ENCODE results near the gene ATP9B.

Gene ATP9B

DNA sequence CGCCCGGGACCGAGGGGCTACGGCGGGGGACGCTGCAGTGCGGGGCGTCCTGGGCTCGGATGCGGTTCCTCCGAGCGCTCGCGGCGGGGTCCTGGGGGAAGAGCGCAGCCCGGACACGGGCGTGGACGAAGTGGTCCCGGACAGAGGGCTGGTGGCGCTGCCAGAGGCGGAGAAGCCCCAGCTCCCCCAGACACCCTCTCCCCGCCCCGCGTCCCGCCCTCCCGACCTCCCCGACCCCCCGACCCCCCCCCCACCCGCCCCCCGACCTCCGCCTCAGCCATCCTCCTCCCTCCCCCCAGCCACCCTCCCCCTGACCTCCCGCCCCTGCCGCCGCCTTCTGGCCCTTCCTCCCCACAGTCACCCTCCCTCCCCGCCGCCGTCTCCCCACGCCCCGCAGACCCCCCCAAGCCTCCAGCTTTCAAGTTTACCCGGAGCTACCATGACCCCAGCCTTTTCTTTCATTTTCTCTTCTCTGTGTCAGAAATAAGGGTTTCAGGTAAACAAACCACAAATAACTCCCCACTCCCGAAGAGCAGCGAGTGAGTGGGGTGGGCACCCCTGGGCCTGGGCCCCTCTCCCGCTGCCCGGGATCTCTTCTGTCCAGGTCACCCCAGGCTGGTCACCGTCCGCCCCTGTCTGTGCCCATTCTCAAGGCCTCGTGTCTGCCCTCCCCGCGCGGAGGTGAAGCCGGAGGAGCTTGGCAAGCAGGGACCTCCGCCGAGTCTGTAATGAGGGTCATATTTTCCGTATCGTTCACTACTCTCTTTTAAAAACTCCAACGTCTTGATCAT lies 331.6 kb downstream of the ATP9B start:
- DNase-seq = no peak

DNA sequence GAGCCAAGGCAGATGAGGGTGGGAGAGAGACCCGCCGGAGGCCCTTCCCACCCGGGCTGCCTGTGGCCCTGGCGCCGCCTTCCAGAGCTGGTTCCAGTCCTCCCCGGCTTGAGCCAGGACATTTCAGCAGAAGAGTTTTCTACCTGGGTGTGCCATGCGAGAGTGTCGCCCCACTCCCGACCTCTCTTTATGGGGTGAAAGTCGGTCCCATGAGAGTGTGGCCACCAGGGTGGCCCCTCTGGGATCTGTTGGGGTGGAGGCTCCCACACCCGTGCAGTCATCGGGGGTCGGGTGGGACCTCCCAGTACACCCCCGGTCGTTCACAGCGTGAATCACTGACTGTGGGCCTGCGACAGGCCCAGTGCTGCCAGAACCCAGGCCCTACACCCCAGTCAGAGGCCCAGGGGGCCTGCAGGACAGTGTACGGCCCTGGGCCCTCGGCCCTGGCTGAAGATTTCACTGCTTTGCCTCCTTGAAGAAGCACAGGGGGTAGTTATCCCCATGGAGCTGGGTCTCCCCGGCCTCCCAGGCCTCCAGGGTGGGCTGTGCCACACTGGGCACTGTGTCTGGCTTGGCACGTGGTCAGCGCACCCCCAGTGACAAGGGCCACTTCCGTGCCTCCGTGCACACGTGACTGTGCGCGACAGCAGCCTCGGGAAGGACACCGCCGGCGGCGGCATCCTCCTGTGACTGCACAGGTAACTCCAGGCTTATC lies 332.5 kb downstream of the ATP9B start:
- DNase-seq = no peak

DNA sequence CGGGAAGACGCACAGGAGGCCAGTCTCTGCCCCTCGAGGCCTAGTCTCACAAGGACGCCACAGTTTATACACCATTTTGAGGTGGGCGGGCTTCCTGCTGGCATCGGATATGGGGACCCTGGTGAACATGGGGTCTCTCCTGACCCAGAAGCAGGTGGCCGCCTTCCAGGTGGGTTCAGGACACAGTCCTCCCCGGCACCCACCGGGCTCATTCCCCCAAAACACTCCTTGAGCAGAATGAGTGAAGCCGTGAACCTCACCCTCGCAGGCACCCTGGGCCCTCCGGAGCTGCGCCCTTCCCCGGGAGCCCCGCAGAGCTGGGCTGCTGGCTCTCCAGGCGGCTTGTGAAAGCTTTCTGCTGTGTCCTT lies 333.0 kb downstream of the ATP9B start:
- no peak for DNase-seq

DNA sequence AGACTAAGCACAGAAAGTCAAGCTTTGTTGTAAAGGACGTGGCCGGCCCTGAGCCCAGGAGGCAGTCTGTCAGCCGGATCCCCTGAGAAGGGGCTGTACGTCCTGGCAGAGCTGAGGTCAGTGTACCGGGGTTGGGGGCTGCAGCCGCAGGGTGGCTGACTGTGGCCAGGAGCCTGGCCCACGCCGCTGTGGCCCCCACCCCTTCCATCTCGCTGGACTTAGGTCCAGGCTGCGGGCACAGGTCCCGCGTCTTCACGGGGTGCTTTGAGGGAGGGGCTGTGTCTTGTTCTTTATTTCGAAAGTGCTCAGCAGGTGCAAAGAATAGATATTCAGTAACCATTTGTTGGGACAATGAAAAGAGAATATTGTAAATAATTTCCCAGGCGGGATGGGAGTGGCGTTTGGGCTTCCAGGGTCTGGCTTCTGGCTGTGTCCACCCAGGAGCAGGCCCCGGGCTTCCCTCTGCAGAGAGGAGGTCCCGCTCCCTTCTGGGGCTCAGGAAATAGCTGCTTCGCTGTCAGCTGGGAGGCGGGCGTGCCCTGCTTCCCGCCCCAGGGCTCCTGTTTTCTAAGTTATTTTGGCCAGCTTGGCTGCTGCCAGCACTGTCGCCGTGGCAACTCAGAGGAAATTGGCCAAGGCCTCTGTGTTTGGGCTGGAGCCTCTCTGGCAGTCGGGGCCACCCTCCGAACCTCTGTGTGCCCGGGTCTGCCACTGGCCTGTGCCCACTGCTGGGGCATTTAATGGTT lies 334.0 kb downstream of the ATP9B start:
- DNase-seq = no peak

DNA sequence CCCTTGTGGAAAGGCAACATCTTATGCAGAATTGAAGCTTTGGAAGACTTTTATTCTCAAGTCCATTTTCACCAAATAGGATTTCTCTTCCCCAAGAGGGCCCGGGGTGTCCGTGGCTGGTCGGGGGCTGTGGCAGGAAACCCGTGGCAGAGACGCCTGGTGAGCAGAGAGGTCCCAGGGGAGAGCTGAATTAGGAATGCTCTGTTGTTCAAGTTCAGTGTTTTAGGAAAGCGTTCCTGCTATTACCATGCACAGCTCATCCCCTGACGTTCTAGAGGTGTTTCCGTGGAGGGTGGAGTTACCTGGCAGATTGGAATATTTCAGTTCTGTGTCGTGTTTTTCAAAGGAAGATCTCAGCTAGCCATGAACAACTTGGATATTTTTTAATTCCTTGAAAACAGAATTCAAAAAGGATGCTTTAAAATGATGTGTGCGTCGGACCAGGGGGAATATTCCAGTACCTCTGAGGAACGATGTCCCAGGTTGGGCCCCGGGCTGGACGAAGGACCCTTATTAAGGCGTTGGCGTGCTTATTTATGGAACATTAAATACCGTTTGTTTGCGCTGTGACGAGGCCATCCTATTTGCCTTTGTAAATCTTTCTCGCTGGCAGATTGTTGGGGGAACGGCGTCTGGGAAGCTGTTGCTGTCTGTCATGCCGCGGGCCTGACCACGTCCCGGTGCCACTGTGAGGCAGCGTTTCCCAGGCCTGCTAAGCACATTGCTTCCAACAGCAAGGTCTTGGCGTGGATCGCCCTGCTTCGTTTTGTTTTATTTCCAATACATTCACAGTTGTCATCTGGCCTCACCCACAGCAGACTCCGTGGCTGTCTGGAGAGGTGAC lies 334.8 kb downstream of the ATP9B start:
- DNase-seq = no peak

DNA sequence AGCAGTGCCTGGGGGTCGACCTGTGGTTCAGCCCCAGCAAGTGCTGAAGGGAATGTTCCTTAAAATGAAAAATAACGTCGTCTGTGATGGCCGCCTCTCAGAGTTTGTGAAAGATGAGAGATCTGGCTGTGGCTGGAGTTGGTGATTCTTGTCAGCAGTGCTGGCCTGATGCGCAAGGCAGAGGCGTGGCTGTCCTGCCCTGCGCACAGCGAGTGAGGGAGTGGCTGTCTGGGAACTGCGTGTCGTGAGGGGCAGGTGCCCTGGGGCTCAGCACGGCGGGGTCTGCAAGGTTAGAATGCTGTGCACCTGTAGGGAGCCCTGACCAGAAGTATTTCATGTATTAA lies 335.3 kb downstream of the ATP9B start:
- no peak for DNase-seq

DNA sequence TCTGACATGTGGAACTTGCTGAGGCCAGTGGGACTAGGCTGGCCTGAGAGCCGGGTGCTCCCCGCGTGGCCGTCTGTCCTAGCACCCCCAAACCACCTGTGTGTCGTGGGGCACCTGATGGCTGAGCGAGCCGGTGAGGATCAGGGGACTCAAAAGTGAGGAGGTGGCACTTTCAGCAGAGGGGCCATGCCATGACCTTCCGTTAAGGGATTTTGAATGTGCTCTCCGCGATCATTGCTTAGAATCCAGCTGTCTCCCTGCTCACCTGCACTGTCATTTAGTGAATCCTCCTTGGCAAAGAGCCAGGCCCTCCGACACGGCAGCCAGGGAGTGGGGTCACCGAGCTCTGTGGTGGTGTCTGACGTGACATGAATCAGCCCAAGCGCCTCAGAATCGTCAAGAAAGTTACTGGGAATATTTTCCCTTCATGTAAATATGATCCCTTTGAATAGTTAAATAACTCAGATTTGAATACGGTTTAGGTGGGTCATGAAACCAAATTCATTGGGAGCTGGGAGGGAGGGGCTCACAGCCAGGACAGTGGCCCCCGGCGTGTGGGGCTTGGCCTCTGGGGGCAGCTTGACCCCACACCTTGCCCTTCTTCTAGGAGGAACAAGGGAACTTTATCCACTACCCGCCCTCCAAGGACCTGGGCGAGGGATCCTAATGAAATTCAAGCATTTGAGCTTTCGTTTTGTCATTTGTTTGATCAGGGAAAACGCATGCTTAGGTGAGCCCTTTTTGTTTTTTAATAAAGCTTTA lies 336.0 kb downstream of the ATP9B start:
- no peak for DNase-seq

DNA sequence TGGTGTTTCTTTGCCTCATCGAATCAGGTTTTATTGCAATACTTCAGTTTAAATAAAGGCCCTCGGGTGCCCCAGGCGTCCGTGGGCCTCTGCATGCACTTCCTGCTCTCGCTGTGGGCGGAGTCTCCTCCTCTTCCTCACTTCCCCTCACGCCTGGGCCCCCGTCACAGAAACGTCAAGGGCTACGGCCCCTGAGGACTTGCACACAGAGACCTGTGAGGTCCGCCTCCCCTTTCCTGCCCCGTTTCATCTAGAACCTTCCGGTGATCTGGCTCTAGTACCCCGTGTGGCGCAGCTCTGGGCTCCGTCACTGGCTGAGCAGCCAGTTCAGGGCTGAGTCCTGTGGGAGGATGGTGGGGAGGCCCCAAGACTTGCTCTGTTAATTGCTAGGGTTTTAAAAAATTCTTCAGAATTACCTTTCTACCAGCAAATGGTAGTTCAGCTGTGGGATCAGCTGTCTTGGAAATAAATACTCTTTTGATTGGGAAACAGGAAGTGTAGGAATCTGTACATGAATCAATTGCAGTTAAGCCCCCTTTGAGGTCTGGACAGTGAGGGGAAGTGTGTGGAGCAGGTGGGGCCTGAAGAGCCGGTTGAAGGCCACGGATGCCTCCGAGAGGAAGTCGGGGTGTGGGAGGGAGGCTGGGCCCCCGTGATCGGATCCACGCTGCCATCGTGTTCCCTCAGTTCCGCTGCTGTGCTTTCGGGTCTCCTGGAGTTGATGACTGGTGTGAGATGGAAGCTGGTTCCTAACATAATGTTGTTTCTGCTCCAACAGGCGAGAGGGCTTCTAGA lies 336.8 kb downstream of the ATP9B start:
- DNase-seq = no peak

DNA sequence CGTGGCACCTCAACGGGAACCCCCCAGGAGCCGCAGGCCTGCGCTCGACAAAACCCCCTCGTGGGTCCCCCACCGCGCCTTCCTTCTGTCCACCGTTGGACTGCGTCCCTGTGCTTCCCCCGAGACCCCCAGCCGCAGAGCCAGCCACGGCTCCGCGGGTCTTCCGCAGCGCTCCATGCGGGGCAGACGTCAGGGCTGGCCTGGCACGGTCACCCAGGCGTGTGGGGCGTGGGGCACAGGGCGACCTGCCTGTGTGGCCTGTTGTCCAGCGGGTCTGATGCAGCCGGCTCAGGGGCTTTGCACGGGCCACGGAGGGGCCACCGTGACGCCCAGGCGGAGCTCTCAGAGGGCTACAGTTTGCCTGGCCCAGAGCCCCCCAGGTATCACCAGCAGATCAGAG lies 337.5 kb downstream of the ATP9B start:
- DNase-seq = no peak

DNA sequence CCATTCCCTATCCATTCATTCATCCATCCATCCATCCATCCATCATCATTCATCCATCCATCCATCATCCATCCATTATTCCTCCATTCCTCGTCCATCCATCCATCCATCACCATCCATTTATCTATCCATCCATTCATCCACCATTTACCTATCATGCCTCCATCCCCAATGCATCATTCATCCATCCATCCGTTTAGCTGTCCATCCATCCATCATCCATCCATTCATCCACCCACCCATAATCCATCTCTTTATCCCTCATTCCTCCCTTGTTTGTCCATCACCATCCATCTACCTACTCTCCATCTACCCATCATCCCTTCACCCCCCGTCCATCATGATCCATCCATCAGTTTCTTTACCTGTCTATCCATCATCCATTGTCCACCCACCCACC lies 340.1 kb downstream of the ATP9B start:
- no peak for DNase-seq

DNA sequence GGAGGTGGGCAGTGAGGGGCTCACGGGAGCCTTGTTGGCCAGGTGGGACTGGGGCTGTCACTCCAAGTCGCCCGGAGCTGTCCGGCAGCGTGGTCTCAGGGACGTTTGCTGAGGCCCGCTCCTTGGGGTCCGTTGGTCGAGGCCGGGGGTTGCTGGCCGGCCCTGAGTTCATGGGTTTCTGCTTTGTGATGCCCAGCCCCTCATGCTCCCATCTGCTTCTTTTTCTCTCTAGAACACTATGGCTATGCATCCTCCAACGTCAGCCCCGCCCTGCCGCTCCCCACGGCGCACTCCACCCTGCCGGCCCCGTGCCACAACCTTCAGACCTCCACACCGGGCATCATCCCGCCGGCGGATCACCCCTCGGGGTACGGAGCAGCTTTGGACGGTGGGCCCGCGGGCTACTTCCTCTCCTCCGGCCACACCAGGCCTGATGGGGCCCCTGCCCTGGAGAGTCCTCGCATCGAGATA lies 341.0 kb downstream of the ATP9B start:
- no peak for DNase-seq

DNA sequence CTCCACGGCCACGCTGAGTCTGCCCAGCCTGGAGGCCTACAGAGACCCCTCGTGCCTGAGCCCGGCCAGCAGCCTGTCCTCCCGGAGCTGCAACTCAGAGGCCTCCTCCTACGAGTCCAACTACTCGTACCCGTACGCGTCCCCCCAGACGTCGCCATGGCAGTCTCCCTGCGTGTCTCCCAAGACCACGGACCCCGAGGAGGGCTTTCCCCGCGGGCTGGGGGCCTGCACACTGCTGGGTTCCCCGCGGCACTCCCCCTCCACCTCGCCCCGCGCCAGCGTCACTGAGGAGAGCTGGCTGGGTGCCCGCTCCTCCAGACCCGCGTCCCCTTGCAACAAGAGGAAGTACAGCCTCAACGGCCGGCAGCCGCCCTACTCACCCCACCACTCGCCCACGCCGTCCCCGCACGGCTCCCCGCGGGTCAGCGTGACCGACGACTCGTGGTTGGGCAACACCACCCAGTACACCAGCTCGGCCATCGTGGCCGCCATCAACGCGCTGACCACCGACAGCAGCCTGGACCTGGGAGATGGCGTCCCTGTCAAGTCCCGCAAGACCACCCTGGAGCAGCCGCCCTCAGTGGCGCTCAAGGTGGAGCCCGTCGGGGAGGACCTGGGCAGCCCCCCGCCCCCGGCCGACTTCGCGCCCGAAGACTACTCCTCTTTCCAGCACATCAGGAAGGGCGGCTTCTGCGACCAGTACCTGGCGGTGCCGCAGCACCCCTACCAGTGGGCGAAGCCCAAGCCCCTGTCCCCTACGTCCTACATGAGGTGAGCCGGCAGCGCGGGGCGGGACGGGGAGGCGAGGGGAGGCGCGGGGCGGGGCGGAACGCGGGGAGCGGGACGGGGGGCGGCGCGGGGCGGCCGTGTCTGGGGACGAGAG lies 341.8 kb downstream of the ATP9B start:
- no peak for DNase-seq

DNA sequence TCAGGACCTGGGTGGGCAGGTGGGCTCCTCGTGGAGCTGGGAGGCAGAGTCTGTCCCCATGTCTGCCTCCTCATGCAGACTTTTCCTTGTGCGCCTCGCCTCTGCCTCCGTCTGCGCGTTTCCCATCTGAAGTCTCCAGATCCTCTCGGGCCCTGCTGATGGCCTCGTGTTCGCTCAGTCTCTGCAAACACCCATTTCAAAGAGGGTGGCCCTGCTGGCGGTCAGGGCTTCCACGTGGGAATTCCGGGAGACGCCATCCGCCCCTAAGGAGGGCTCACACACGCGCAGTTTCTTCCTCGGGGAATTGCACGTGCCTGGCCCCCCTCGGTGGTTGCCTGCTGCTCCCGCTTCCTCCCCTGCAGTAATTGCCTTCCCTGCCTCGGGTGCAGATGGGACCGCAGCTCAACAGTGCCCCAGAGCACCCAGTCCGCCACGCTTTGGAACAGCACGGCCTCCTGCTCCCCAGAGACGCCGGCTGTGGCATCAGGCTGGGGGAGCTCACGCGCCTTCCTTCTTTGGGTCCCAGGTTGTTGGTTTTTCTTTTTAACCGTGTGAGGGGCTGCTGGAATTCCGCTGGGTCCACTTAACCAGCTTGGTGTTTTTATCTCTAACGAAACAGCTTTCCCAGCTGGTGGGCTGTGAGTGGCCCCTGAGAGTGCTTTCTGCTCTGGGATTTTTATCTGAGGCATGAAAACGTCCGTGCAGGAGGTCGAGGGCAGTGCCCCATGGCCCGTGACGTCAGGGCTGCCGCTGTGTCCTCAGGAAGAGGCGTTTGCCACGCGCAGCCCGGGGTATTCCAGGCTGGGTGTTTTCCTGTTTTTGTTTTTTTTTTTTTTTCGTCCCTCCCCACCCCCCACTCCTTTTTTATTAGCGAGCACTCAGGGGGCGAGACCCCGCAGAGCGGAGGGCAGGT lies 342.7 kb downstream of the ATP9B start:
- DNase-seq = no peak

DNA sequence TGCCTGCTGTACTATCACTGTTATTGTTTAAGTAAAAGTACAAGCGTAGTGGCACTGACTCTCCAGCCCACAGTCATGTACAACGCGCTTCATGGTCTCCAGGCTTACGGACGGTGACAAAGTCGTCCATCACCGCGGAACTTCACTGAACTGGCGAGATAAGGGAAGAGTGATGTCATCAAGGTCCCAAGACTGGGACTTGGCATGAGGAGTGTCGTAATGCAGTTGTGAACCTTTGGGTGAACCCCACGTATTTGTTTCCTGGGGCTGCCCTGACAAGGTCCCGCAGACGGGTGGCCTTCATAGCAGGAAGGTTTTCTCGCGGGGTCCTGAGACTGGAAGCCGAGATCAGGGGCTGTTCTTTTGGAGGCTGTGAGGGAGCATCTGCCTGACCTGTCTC lies 343.8 kb downstream of the ATP9B start:
- DNase-seq = no peak

DNA sequence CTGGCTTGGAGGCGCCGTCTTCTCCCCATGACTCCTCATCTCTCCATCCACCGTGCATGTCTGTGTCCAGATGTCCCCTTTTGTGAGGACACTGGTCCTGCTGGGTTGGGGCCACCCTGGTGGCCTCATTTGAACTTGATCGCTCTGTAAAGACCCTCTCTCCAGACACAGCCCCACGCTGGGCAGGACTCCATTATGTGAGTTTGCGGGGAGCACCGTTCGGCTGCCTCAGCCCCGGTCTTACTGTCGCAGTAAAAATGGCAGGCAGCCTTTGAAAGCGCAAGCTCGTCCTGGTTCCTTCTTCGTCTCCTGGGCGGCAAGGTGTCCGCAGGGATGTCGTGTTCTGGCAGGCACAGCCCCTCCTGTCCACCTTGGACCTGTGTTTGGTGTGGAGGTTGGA lies 344.2 kb downstream of the ATP9B start:
- no peak for DNase-seq

DNA sequence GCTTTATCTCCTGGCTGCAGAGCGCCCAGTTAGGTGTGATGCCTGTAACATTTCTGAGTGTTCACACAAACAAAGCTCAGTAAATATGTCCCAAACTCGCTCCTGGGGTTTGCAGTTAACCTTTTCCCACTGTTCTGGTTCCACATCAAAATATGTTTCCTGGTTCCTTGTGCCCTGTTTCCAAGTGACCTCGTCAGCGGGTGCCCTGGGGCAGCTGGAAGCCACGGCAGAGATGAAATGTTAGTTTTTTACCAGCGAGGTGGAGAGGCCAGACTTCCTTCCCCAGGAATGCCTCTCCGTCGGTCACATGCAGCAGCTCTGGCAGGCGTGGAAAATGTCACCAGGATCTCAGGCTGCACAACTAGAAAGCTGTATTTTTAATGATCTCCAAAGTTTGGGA lies 344.7 kb downstream of the ATP9B start:
- DNase-seq = no peak

DNA sequence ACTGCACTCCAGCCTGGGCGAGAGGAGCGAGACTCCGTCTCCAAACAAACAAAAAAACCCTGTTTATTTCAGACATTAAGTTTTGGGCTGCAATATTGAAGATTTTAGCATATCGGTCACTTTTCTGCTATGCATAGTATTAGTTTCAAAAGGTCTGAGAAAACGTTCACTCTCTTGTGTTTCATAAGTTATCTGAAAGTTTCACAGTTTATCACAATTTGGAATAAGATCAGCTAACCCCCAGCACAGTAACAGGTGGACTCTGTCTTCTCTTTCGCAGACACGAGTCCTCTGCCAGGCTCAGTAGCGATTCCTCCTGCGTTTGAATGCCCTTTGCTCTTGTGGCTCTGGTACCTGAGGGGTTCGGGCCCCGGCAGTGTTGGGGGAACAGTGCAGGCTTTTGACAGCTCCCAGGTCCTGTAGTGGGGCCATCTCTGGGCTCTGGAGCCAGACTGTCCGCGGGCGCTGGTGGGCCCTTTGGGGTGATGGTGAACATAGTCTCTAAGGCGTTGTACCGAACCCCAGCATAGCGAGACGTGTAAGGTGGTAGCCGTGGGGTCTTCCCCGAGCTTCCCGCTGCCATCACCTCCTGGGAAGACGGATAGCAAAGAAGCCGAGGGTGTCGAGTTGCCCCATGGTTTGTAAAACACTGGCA lies 347.0 kb downstream of the ATP9B start:
- no peak for DNase-seq

DNA sequence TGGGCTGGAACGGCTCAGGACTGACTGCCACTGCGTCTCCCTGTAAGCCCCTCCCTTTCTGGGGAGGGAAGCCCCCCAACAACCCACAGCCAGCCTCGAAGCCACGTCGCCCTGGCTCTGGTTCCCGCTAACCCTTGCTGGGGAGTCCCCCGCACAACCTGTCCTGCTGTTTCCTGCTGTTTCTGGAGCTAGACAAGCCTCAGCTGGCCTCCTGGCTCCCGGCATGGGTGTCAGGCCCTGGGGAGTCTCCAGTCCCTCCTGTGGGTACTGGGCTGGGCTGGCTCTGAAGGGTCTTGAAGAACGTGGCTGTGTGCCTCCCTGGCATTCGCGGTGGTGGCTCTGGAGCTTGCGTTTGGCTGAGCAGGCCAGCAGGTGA lies 347.5 kb downstream of the ATP9B start:
- no peak for DNase-seq

DNA sequence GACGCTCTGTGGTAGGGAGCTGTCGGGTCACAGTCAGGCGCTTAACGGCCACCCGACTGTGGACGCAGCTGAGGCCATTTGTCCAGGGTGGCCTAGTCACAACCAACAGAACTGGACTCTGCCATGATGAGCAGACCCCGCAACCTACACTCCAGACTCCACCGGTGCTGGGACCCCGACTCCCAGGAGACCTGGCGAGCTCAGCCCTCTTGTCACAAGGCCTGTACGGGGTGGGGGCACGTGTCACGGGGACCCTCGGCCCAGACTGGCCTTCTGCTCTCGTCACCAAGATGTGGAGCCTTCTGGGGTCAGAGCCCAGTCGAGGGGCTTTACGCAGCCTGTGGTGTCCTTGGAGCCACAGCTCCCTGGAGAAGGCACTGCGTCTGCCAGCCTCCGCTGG lies 349.0 kb downstream of the ATP9B start:
- no peak for DNase-seq

Measured in NCI-H2029 (cell line).